Mesenchymal stem cell (in vitro differentiated cells and primary cell): ENCODE measurements around the gene BLVRA.
"Not testable (repeated sequence)": the region's sequence is repeated elsewhere in the genome, so short reads cannot be mapped to it uniquely, and the experiment has no call there.

ENCODE experiments used
- DNase-seq: peaks from one replicate; pipeline ENCODE4 v3.0.0-alpha.2; 2013
- H2AFZ ChIP-seq: one replicate; pipeline ENCODE4 v1.6.1; 2013; ENCODE audit warnings: low read depth, mild to moderate bottlenecking, control low read depth, inconsistent platforms, low read length, moderate library complexity
- H2AK5ac ChIP-seq: 2 replicates; pipeline ENCODE4 v1.6.1; 2013; ENCODE audit warnings: low read length, moderate library complexity, mild to moderate bottlenecking, inconsistent platforms; ENCODE audit not compliant: severe bottlenecking
- H2BK120ac ChIP-seq: one replicate; pipeline ENCODE4 v1.6.1; 2013; ENCODE audit warnings: low read depth, mild to moderate bottlenecking, inconsistent platforms, low read length, moderate library complexity
- H2BK12ac ChIP-seq, 2 experiments: one replicate each; pipeline ENCODE4 v1.6.1; 2013; ENCODE audit warnings: inconsistent platforms in 2 of 2, low read length in 2 of 2, mild to moderate bottlenecking in 2 of 2, moderate library complexity in 2 of 2, control low read depth in 1 of 2
- H2BK15ac ChIP-seq: one replicate; pipeline ENCODE4 v1.6.1; 2013; ENCODE audit warnings: mild to moderate bottlenecking, low read depth, inconsistent platforms; ENCODE audit not compliant: poor library complexity, severe bottlenecking
- H2BK5ac ChIP-seq: 2 replicates; pipeline ENCODE4 v1.6.1; 2013; ENCODE audit warnings: low read depth, mild to moderate bottlenecking, low read length, control low read depth, inconsistent platforms; ENCODE audit not compliant: poor library complexity, severe bottlenecking
- H3K14ac ChIP-seq, 2 experiments: one replicate each; pipeline ENCODE4 v1.6.1; 2013; ENCODE audit warnings: inconsistent platforms in 2 of 2, low read length in 2 of 2, control low read depth in 1 of 2, mild to moderate bottlenecking in 1 of 2, moderate library complexity in 1 of 2
- H3K18ac ChIP-seq, 2 experiments: one replicate each; pipeline ENCODE4 v1.6.1; 2013; ENCODE audit warnings: inconsistent platforms in 2 of 2, low read length in 2 of 2, control low read depth in 1 of 2, low read depth in 1 of 2, mild to moderate bottlenecking in 1 of 2
- H3K23ac ChIP-seq, 2 experiments: one replicate each; pipeline ENCODE4 v1.6.1; 2013; ENCODE audit warnings: inconsistent platforms in 2 of 2, low read length in 2 of 2, mild to moderate bottlenecking in 2 of 2, moderate library complexity in 2 of 2, control low read depth in 1 of 2
- H3K27ac ChIP-seq: 2 replicates; pipeline ENCODE4 v1.5.1; 2013; ENCODE audit warnings: mild to moderate bottlenecking, moderate library complexity, low read length, control low read depth, inconsistent platforms; ENCODE audit not compliant: poor library complexity, severe bottlenecking
- H3K27me3 ChIP-seq, 2 experiments: 2 replicates each; pipeline versions ENCODE4 v1.6.1 to v1.7.0; 2013; ENCODE audit warnings: low read length in 2 of 2, mild to moderate bottlenecking in 2 of 2, moderate library complexity in 2 of 2, control low read depth in 1 of 2, inconsistent platforms in 1 of 2; ENCODE audit not compliant: control insufficient read depth in 1 of 2, insufficient read depth in 1 of 2
- H3K36me3 ChIP-seq, 2 experiments: 2 replicates each; pipeline versions ENCODE4 v1.6.1 to v1.7.0; 2013; ENCODE audit warnings: low read length in 2 of 2, control low read depth in 1 of 2, inconsistent platforms in 1 of 2, low read depth in 1 of 2, mild to moderate bottlenecking in 1 of 2; ENCODE audit not compliant: insufficient read depth in 2 of 2, control insufficient read depth in 1 of 2
- H3K4ac ChIP-seq, 2 experiments: one replicate each; pipeline ENCODE4 v1.6.1; 2013; ENCODE audit warnings: inconsistent platforms in 2 of 2, low read length in 2 of 2, mild to moderate bottlenecking in 2 of 2, moderate library complexity in 2 of 2, control low read depth in 1 of 2, low read depth in 1 of 2
- H3K4me1 ChIP-seq: 2 replicates; pipeline ENCODE4 v1.6.1; 2013; ENCODE audit warnings: low read depth, low read length, control low read depth; ENCODE audit not compliant: control insufficient read depth, insufficient read depth
- H3K4me2 ChIP-seq: 2 replicates; pipeline ENCODE4 v1.6.1; 2013; ENCODE audit warnings: low read length, mild to moderate bottlenecking, inconsistent platforms; ENCODE audit not compliant: poor library complexity, severe bottlenecking
- H3K4me3 ChIP-seq, 2 experiments: 2 replicates each; pipeline versions ENCODE4 v1.5.1 to v1.7.0; 2013; ENCODE audit warnings: low read length in 2 of 2, mild to moderate bottlenecking in 2 of 2, control low read depth in 1 of 2, low read depth in 1 of 2; ENCODE audit not compliant: insufficient read depth in 1 of 2
- H3K79me1 ChIP-seq: replicated peaks from 2 replicates; pipeline ENCODE4 v1.6.1; 2013; ENCODE audit warnings: mild to moderate bottlenecking, control low read depth, low read length, inconsistent platforms; ENCODE audit not compliant: poor library complexity, severe bottlenecking
- H3K9ac ChIP-seq: 2 replicates; pipeline ENCODE4 v1.7.0; 2013; ENCODE audit warnings: mild to moderate bottlenecking, low read length, moderate library complexity
- H3K9me3 ChIP-seq: 2 replicates; pipeline ENCODE4 v1.7.0; 2013; ENCODE audit warnings: mild to moderate bottlenecking, low read length; ENCODE audit not compliant: control insufficient read depth
- H4K8ac ChIP-seq: one replicate; pipeline ENCODE4 v1.6.1; 2013; ENCODE audit warnings: inconsistent platforms, mild to moderate bottlenecking, low read length, moderate library complexity
- H4K91ac ChIP-seq: one replicate; pipeline ENCODE4 v1.6.1; 2013; ENCODE audit warnings: mild to moderate bottlenecking, low read length, inconsistent platforms
- WGBS: methylation state at CpG from one replicate; pipeline ENCODE4 v1.1.7; 2013; ENCODE audit warnings: mixed read lengths; 5-methylcytosine and 5-hydroxymethylcytosine counted together

Gene BLVRA

GRCh38 chr7:43830917-43831316, 72.4 kb downstream of the BLVRA start:
- H3K79me1 ChIP-seq, H2BK5ac ChIP-seq, H3K18ac ChIP-seq, H3K4ac ChIP-seq, H3K4me1 ChIP-seq, H3K9ac ChIP-seq, DNase-seq, H3K4me3 ChIP-seq, H3K9me3 ChIP-seq, H3K23ac ChIP-seq, H4K8ac ChIP-seq, H3K27ac ChIP-seq, H2BK12ac ChIP-seq, H3K36me3 ChIP-seq, H3K4me2 ChIP-seq, H3K14ac ChIP-seq, H2BK15ac ChIP-seq, H2AFZ ChIP-seq, H4K91ac ChIP-seq, H2AK5ac ChIP-seq, H2BK120ac ChIP-seq: not testable (repeated sequence)
- H3K27me3 ChIP-seq: peaks cover 17 to 30% of the 10 kb centered on the region in 2 experiments

- Histone ChIP-seq H4K8ac (no peak overlapping the region), H3K9ac (no peak overlapping the region), H2BK12ac (no peak overlapping the region), H2BK15ac (no peak overlapping the region), H3K23ac (no peak overlapping the region), H3K4me2 (no peak overlapping the region), H4K91ac (no peak overlapping the region), H2BK5ac (no peak overlapping the region), H3K9me3 (peaks cover 5% of the 10 kb centered on the region), H3K18ac (no peak overlapping the region), H3K4ac (no peak overlapping the region), H2AK5ac (no peak overlapping the region), H3K4me3 (peak overlapping the region in 1 of 2 experiments; percentile 59), H3K36me3 (no peaks in the 10 kb centered on the region), H2AFZ (no peak overlapping the region), H2BK120ac (no peak overlapping the region), H3K79me1 (no peaks in the 10 kb centered on the region), H3K14ac (no peak overlapping the region), H3K4me1 (no peaks in the 10 kb centered on the region), H3K27ac (no peak overlapping the region), H3K27me3 (no peaks in the 10 kb centered on the region)
- DNase-seq: peak; percentile 57
- WGBS: 91% methylated on average over 6 of the region's 8 CpGs
These were observed 76.2 kb downstream of the BLVRA start for GRCh38 chr7:43834463-43835251.

GRCh38 chr7:43838201-43838658, 79.8 kb downstream of the BLVRA start:
- Histone ChIP-seq H4K91ac (no peak overlapping the region), H3K79me1 (no peaks in the 10 kb centered on the region)

GRCh38 chr7:43843296-43843695, 84.8 kb downstream of the BLVRA start:
- Histone ChIP-seq H3K18ac (no peak overlapping the region), H3K4me1 (no peaks in the 10 kb centered on the region), H4K8ac (no peak overlapping the region), H2BK15ac (no peak overlapping the region), H3K4me3 (no peak overlapping the region), H2AK5ac (no peak overlapping the region), H2BK12ac (no peak overlapping the region), H3K27ac (no peak overlapping the region), H3K4ac (no peak overlapping the region), H3K27me3 (no peaks in the 10 kb centered on the region), H2AFZ (no peak overlapping the region), H3K9ac (no peak overlapping the region), H4K91ac (no peak overlapping the region), H3K9me3 (no peaks in the 10 kb centered on the region), H2BK120ac (no peak overlapping the region), H3K36me3 (no peaks in the 10 kb centered on the region), H3K14ac (no peak overlapping the region), H3K4me2 (no peak overlapping the region), H3K23ac (no peak overlapping the region), H3K79me1 (no peaks in the 10 kb centered on the region), H2BK5ac (no peak overlapping the region)
- no peak for DNase-seq
- WGBS: 94% methylated on average over 4 of the region's 4 CpGs

More at GRCh38 chr7:43838201-43838658, 79.8 kb downstream of the BLVRA start:
- H3K36me3 ChIP-seq: no peaks in the 10 kb centered on the region
- DNase-seq: no peak
- 82% methylated on average over 9 of the region's 9 CpGs for WGBS
- H3K23ac ChIP-seq: no peak overlapping the region
- peaks cover 5% of the 10 kb centered on the region for H3K9me3 ChIP-seq
- H2BK15ac ChIP-seq: no peak overlapping the region
- peak overlapping the region; percentile 87 for H3K9ac ChIP-seq
- no peak overlapping the region for H2AK5ac ChIP-seq
- no peaks in the 10 kb centered on the region for H3K4me1 ChIP-seq
- no peak overlapping the region for H2BK5ac ChIP-seq
- H3K4ac ChIP-seq: no peak overlapping the region
- H3K27me3 ChIP-seq: no peaks in the 10 kb centered on the region
- H2AFZ ChIP-seq: no peak overlapping the region
- no peak overlapping the region for H3K4me2 ChIP-seq
- H3K27ac ChIP-seq: no peak overlapping the region
- H4K8ac ChIP-seq: no peak overlapping the region
- no peak overlapping the region for H3K14ac ChIP-seq
- no peak overlapping the region for H3K18ac ChIP-seq
- no peak overlapping the region for H3K4me3 ChIP-seq
- no peak overlapping the region for H2BK120ac ChIP-seq
- H2BK12ac ChIP-seq: no peak overlapping the region
